Measurements from ENCODE around the gene RAD18.

The RAD18 gene

DNA sequence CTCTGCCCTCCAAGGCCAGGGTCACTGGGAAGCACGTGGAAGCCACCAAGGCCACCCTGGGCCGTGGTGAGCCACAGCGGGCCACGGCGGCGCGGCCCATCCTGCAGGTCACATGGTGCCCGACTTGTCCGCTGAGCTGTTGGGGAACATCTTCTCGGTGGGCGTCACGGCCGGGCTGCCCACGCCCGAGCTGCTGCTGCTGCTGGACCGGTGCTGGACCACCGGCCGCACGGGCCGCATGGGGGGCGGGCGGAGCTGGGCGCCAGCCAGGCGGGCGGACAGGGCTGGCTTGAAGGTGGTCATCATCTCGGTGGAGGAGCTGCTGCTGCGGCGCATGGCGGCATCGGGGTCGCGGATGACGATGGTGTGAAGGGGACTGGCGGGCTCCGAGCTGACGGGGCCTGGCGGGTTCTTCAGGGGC lies 22.1 kb upstream of the RAD18 start:
- DNase-seq = no peak

DNA sequence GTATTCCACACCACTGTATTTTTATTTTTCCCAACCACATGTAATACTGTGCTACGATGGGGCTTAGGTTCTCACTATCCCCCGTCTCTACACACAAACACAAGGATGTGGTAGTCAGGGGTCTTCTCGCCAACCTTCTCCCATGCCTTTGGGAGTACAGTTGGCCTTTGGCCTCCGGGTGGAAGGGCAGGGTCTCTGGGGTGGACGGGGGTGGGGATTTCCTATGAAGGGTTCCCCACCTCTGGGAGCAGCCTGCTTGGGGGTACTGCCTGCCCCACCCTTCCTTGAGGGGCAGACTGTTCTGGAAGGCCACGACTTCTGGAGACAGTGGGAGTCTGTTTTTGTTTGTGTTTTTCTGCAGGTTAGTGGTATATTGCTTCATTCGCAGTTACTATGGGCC lies 21.3 kb upstream of the RAD18 start:
- DNase-seq = no peak

DNA sequence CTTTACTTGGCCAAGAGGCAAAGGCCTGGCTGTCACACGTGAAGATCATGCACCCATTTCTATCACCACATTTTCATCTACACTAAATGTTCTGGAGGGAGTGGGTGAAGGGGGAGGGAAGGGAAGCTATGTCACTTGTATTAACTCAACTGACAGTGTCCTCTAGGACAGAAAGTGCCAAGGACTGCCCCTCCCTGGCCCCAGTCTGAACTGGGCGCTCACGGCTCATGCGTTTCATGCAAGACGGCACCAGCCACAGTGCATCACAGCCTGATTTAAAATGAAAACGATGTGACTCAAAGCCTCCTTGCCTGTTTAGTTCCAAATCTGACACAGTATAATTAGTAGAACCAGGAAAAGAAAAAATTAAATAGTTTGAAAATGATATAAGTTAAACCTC lies 20.8 kb upstream of the RAD18 start:
- DNase-seq = no peak

DNA sequence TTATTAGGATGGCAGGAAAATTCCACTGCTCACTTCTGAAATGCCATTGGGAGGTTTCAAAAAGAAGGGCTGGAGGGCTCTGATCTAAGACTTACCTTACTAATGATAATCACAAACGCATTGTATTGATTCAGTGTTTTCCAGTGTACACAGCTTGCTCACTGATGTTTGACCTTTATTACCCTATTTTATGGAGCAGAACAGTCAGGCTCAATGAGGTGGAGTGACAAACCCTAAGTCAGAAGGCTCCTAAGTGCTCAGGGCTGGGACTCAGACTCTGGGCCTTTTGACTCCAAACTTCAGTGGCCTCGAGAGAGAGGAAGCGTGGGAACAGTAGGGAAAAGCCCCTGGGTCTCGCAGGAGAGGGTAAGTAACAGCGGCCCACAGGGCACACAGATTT lies 20.3 kb upstream of the RAD18 start:
- no peak for DNase-seq

DNA sequence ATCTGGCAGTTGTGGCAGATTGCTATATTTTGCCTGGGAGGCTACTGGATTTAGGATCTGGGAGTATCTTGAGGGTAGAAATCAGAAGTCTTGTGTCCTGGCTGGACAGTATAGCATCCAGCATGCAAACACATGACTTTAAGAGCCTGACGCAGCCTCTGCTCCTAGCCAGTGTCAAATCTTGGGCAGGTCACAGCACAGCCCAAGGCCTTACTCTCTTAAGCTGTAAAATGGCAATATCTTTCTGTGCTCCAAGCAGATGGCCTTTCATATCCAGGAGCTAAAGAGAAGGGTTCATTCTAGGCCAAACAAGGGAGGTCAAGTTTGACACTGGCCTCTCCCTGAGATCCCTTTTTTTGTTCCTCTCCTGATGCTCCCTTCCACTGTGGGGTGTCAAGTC lies 19.8 kb upstream of the RAD18 start:
- DNase-seq = no peak

DNA sequence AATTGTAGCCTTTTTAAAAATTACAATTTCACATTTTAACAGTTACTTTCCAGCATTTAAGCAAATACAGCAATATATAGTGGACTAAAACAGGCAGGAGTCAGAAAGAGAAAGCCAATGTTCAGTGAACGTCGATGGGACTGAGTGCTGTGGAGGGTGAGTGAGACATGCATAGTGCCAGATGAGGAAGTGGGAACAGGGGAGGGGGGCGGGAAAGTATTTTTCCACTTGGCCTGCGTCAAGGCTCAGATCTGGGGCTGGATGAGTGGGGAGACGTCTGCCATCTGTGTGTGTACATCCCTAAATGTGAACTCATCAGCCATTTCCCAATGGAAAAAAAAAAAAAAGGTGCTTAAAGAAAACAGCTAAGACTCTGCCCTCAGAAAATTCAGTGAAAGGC lies 19.2 kb upstream of the RAD18 start:
- no peak for DNase-seq

DNA sequence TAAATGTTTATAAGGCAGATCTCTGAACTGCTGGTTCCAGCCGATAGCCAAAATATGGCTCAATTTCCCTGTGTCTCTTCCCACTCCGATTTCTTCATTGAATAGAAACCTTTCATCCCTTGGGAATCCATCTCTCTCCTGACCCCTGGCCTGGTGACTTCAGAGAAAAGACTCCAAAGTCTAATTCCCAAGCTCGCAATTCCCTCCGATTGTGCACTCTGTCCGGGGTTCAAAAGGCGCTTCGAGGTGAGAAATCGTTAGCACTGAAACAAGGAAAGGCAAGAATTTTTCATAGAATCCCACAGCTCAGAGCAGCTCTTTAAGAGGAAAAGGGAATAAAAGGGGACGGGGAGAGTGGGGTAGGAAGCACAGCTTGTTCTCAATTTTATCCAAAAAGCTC lies 18.4 kb upstream of the RAD18 start:
- DNase-seq = no peak

DNA sequence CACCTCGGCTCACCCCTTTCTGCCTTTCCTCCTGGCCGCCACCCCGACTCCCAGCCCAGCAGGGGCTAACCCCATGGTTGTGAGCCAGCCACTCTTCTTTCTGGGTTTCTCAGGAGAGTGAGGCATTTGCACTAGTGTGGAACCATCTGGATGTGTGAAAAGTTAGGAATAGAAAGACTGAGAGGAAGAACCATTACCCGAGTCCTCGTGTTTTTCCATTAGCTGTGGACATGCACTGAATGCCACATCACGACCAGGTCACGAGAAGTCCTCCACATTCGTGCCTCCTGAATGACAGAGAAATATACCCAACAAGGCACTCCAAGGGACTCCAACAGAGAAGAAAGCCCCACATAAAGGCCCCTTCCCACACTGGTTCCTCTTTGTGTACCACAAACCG lies 18.0 kb upstream of the RAD18 start:
- no peak for DNase-seq

DNA sequence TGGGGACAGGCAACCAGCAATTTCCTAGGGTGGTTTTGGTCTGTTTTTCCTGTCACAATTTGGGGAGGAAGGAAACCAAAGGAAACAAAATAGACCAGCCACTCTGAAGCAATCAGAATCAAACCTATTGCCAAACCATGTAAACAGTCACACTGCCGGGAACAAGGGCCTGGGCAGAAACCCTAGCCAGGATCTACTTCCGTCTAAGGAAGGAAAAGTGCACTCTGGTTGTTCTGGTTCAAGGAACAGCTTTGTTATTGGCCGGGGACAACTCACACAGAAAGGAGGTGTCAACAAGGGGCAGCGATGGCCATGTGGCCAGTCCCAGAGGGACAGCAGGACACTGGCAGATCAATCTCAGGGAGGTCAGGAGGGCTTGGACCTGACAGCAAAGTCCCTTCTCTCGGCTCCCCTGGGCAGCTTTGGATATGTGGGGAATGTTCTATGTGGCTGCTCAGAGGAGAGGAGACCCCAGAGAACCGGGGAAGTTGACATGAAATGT lies 17.5 kb upstream of the RAD18 start:
- no peak for DNase-seq

DNA sequence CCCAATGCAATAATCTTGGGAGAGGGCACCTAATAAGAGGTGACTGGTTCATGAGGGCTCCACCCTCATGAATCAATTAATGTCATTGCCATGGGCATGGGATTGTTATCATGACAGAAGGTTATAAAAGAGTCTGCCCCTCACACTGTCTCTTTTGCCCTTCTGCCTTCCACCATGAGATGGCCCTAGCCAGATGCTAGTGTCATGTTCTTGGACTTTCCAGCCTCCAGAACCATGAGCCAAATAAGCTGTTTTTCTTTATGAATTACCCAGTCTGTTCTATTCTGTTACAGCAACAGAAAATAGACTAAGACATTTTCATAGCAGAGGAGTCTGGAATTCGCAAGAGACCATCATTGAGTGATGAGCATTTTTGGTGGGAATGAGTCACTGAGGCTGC lies 16.0 kb upstream of the RAD18 start:
- no peak for DNase-seq

DNA sequence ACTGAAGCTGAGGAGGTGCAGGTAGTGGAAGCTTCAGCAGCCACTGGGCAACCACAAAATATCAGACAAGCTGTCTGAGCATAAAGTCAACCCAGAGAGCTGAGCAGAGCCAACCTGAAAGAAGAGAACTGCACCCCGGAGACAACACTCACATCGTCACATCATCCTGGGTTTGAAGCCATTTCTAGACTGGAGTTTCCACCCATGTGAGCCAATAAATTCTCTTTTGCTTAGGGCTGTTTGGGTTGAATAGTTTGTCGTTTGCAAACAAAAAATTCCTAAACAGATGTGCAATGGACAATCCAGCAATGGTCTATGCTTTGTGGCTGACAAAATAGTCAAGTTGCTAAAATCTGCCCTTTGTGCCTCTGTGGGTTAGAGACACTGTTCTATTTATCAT lies 15.3 kb upstream of the RAD18 start:
- DNase-seq = no peak

DNA sequence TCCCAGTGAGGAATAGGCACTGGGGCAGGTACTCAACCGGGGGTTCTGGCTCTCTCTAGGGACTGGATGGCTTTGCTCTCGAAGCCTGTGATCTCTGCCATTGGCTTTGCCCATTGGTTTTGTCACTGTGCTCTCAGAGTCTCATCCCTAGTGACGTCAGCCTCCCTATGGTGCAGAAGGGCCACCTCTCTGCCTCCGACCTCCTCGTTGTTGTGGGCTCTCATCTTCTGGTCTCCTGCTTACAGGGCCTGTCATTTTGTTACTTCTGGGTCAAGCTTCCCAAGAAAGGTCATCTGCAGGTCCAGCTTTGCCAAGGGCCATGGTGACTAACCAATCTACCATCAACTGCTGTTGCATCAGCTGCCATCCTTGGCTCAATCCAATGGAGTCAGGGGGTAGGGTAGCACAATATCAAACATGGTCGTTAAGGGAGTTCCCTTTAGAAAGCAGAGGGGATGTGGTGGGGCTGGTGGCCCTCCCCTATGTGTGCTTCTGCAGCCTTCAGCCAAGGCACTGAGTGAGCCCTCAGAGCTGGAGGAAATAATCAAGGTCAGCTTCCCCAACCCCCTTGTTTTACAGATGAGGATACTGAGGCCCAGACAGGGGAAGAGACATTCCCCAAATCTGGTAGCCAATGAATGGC lies 13.4 kb upstream of the RAD18 start:
- no peak for DNase-seq

DNA sequence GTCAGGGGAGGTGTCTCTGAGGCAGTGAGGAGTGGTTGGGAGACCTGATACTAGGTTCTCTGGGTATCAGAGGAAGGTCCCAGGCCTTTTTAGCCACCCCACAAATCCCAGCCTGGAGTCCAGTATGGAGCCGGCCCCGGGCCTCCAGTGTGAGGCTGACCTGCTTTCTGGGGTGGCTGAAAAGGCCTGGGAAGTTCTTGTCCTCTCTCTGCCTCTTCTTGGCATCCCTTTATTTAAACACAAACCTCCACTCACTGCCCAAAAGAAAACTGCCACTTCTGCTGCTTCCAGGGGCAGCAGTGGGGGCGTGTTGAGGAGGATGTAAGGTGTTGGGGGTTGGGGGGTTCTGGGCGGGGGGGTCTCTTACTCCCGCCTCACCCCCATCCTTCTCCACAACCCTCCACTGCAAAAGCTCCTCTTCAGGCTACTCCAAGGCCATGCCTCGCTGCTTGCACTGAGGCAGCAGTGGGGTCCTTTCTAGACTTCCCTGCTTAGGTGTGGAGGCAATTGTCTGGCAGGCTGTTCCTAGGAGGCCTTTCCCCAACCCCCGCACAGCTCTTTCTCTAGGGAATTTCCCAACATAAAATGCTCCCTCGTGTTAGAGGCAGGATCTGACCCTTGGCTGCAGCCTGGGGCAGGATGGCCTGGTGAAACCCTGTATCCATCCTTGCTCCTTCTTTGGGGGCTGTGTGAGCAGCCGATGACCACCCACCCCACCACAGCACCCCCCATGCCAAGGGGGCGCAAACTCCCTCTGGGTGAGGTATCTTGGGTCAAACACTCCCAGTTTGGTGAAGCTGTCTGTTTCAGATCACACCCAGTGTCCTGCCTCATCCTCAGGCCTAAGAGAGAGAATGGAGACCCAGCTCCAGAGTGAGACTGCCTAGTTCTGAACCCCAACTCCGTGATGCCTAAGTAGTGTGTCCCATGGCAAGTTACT lies 12.1 kb upstream of the RAD18 start:
- no peak for DNase-seq

DNA sequence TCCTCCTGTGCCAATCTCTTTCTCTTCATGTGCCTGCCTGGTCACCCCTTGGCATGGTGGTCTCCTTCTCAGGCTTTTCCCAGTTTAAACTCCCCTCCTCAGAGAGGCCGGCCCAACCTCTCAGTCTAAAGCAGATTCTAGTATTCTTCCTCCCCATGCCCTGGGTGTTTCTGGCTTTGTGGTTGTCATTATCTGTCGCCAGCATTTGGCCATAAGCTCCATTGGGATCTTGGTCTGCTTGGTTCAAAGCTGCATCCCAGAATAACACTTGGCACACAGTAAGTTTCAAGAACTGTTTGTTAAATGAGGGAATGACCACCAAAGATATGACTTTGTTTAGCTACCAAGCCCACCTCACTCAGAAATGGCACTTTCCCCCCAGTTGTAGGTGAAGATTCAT lies 11.2 kb upstream of the RAD18 start:
- no peak for DNase-seq

DNA sequence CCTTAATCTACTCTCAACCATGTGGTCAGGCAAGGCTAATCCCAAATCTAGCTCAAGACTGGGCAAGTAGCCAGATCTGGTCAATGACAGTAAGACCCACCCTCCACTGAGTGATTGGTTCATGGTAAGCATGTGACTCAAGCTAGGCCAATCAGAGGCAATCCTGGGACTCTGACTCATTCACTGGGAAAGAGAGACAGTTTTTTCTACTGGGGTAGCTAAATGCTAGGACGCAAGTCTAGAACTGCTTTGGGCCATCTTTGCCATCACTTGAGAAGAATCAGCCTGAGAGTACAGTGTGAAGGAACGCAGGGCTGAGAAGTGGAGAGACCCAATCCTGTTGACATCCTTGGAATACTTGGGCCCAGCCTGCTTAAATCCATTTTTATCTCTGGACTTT lies 9.4 kb upstream of the RAD18 start:
- no peak for DNase-seq

DNA sequence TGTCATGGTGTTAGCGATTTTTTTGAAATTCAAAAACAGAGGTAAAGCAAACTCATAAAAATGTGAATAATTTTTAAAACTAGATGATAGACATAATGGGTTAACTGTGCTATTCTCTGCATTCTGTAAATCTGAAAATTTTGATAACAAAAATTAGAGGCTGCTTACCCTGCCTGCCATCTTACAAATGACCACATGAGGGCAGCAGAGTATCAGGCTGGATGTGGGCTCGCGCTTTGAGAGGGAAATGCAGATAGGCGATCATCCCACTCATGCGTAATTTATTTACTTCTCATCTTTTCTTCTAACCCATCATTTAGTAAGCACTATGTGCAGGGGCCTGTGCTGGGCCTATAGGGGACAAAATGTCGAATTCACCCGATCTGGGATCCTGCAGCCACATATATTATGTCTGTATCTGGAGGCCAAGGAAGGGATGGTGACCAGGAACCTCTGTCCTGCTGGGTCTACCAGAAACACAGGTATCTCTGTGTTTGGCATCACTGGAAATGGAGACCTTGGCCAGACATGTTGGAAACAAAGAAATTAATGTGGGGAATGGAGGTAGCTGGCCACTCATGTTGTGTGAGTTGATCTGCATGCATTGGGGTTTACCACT lies 7.8 kb upstream of the RAD18 start:
- peak; percentile 17 for DNase-seq

DNA sequence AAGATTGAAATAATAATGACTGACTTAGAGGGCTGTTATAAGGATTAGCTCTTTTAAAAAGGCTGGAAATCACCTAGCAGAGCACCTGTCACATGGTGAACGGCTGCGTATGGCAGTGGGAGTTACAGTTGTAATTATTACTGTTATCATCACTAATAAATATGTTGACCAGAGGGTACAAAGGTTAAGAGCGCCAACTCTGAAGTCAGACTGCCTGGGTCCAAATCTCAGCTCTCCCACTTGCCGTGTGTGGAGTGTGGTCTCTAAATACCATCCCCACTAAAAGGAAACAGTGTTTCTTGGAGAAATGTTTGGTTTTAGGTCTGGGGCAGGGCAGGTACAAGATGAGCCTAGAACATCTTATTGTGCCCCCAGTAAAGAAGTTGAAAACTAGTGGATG lies 6.0 kb upstream of the RAD18 start:
- DNase-seq = no peak

DNA sequence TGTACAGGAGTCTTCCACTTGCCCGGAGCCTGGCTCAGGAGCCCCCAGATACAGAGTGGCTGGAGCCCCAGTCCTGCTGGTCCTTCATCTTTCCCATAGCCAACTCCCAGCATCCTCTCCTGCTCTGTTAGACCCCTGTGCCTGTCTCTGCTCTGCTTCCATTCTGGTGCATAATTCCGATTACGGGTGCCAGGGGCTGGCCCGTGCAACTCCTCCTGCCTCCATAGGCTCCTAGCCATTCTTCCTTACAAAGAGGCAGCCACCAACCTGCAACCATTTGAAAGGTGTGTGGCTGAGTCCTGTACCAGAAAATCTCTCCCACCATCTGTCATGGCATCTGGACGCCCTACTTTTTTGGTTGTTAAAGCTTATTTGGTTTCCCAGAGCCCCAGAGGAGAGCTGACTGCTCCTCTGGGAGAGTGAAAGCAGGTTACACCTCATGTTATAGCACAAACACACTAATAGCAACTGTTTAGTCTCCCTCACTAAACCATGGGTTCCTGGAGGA lies 5.2 kb upstream of the RAD18 start:
- DNase-seq = no peak

DNA sequence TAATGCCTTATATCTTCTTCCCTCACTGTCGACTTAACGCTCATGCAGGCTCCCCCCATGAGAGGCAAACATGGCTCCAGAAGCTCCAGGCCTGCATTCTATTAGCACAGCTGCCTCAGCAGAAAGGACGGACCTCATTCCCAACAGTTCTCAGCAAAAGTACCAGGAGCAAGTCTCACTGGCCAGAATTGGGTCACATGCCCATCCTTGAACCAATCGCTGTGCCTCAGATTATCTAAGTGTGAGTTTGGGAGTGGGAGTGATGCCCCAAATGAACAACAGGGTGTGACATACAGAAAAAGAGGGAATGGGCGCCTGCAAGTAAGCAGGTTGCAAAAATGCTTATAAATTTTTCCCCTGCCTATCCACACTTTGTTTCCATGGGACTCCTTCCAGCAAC lies 4.3 kb upstream of the RAD18 start:
- no peak for DNase-seq

DNA sequence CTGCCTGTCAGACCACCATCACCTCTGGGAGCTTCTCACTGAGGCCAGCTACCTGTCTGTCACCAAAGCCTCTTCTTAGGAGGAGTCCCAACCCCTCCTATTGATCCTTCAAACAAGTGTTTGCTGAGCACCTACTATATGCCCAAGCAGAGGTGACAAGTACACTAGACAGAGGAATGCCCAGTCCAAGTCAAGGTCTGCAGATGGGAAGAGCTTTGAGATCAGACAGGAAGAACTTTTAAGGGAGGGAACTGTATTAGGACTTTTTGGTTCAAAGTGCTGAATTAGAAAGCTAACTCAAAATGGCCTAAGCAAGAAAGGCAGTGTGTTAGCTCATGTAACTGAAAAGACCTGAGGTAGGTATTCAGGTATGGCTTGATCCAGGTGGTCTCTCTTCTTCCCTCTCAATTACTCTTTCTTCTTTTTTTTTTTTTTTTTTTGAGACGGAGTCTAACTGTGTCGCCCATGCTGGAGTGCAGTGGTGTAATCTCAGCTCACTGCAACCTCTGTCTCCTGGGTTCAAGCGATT lies 3.6 kb upstream of the RAD18 start:
- DNase-seq = no peak

DNA sequence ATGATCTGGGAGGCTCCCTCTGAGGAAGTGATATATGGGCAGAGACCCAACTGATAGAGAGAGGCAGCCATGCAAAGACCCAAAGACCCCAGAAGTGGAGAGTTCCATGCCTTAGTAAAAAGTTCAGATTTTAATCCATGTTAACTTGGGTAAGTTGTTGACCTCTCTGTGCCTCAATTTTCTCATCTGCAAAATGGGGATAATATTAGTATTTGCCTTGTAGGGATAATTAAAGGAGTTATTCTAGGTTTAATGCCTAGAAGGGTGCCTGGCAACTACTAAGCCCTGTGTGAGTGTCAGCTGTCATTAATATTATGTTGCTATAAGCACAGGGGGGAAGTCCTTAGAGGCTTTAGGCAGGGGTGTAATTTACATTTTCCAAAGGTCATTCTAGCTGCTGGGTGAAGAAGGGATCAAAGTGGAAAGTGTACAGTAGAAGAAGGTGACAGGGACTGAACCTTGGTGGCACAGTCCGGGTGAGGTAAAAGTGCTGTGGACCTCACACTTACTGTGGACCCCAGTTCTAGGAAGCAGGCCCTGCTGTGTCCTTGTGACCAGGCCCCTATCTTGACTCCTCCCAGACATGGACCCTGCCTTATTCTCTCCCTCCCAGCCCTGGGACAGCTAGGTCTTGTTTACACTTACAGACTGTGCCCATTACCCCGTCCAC lies 3.0 kb upstream of the RAD18 start:
- DNase-seq = no peak

DNA sequence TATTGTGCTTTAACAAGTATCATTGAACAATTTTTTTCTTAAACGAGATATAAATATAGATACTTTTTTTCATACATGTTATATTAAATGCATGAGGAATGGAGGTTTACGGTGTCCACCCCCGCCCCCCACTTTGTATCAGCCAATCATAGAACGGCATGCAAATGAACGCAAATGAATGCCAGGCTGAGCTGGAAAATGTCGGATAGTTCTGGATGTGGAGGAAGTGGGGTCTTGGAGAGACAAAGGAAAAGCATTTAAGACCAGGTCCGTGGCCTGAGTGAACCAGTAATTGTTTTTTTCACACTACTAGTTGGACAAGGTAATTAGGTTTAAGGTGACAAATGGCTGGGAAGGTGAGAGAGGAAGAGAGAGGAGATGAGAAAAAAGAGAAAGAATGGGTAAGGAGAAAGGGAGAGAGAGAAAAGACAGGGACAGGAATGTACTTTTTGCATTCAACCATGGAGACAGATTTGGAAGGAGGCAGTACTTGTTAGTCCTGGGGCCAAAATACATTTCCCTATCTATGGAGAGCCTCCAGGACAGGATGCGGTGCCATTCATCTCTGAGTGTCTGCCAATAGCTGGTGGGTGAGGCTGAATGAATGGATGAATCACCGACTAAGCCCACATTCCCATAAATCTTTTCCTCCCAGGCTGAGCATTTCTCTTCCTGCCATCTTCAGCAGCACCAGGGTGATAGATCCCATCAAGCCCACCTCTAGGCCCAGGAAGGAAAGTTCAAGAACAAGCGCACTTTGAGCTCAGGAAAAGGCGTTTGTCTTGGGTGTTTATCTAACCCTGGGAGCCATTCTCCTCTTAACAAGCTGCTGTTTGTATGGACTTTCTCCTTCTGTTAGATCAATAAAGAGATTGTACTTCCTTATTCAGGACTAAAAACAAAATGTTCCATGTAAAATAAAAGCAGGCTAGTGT lies 1.4 kb upstream of the RAD18 start:
- DNase-seq = no peak
